Measurements from ENCODE around the gene TRIM63. TPM values are rescaled to one million over a fixed set of nuclear protein-coding genes. Genes with fewer than 3 reads are reported as not detected.

Gene TRIM63
- total and polyA plus RNA-seq, 2 of the 13 experiments (the other 11 are each of a cell fraction or from before 2014, with no cell fraction given): not detected

- TF ChIP-seq ATF4 (CRISPR knock-in tag; IDR thresholded peaks at IDR 0.05): no peak
- TF ChIP-seq FOXA3 (CRISPR knock-in tag; IDR thresholded peaks at IDR 0.05): no peak
- TF ChIP-seq NCOR1 (IDR thresholded peaks at IDR 0.05; ENCODE audit: borderline replicate concordance, low read length): no peak
- no peak for TF ChIP-seq ZNF124 (CRISPR knock-in tag; IDR thresholded peaks at IDR 0.05)
- no peak for TF ChIP-seq HNRNPUL1 (IDR thresholded peaks at IDR 0.05; ENCODE audit: low read depth, low read length)
Measured at GRCh38 chr1:26098602-26099001, 31.2 kb upstream of the TRIM63 start (continued).

GRCh38 chr1:26097696-26098095 lies 30.3 kb upstream of the TRIM63 start:
- ATAC-seq: no peak
- Histone ChIP-seq H3K9ac (ENCODE audit: insufficient read depth, low read depth, low read length) (no peak overlapping the region), H3K27me3 (ENCODE audit: control insufficient read depth in 1 of 2, insufficient read depth in 2 of 2, low read length in 2 of 2) (peaks cover 2 to 36% of the 10 kb centered on the region in 2 experiments; a peak in 2 of 5 replicates), H3K4me1 (ENCODE audit: insufficient read depth, low read length) (0 out of 2 replicates have a peak, but pooled peaks cover 4% of the 10 kb centered on the region), H3K79me2 (ENCODE audit: insufficient read depth, low read length) (no peaks in the 10 kb centered on the region), H3K27ac (ENCODE audit: extremely low read length, insufficient read depth, low read length) (no peak overlapping the region), H2AFZ (ENCODE audit: low read length) (no peak overlapping the region), H3K36me3 (replicated peaks in 1 of 2; ENCODE audit: control insufficient read depth in 1 of 2, insufficient read depth in 2 of 2, low read length in 2 of 2) (no peaks in the 10 kb centered on the region), H4K20me1 (ENCODE audit: insufficient read depth, low read length) (no peaks in the 10 kb centered on the region), H3K9me3 (ENCODE audit: low read length) (no peaks in the 10 kb centered on the region), H3K4me3 (replicated peaks in 1 of 3; ENCODE audit: insufficient read depth in 1 of 3, low read depth in 2 of 3, low read length in 3 of 3) (no peak overlapping the region), H3K4me2 (ENCODE audit: low read depth, low read length) (no peak overlapping the region)
- ChIA-PET POLR2A (no interaction called here), CTCF (ENCODE audit: low intra/inter-chr PET ratio, low total read pairs) (no interaction called here)
- no peak for FAIRE-seq
- no peak for DNase-seq (ENCODE audit: low spot score)
- in situ Hi-C loops (cut with HindIII; ENCODE audit: extremely low pct_ligation_motif_present, low pct_unique_long_range_greater_than_20kb): no loop called here
- BruUV-seq (replicated peaks): no TSS peak
- intact Hi-C loops (cut with micrococcal nuclease; ENCODE audit: unreplicated experiment): no loop called here
- TF ChIP-seq AKNA (CRISPR knock-in tag; IDR thresholded peaks at IDR 0.05; ENCODE audit: borderline replicate concordance): no peak
- no peak for TF ChIP-seq MTA3 (CRISPR knock-in tag; IDR thresholded peaks at IDR 0.05)
- no peak for TF ChIP-seq SMAD9 (CRISPR knock-in tag; IDR thresholded peaks at IDR 0.05)
- no peak for TF ChIP-seq NBN (conservative IDR thresholded peaks at IDR 0.05)
- TF ChIP-seq AHDC1 (CRISPR knock-in tag; IDR thresholded peaks at IDR 0.05; ENCODE audit: borderline replicate concordance): no peak
- no peak for TF ChIP-seq ZSCAN21 (CRISPR knock-in tag; IDR thresholded peaks at IDR 0.05; ENCODE audit: borderline replicate concordance)
- no peak for TF ChIP-seq TRIM24 (CRISPR knock-in tag; IDR thresholded peaks at IDR 0.05)
